Panc1 (cell line): ENCODE data around the gene SLC34A1.

Source experiments
- CTCF ChIP-seq: fragments of 450-650 bp; IDR thresholded peaks from 2 replicates; pipeline ENCODE4 v1.5.1; 2017; ENCODE audit warnings: mild to moderate bottlenecking
- POLR2AphosphoS5 ChIP-seq: IDR thresholded peaks from 2 replicates; pipeline ENCODE4 v1.6.1; 2012; ENCODE audit warnings: mild to moderate bottlenecking, low read depth, low read length, moderate library complexity
- TF ChIP-seq, protein P1 (sequence below), 2 experiments: IDR thresholded peaks; 2 replicates each; pipeline ENCODE4 v1.6.1; 2011 to 2012; ENCODE audit warnings: low read depth in 2 of 2, control low read depth in 1 of 2, low read length in 1 of 2, mild to moderate bottlenecking in 1 of 2, moderate library complexity in 1 of 2; ENCODE audit not compliant: insufficient read depth in 1 of 2

- no peak for TF ChIP-seq CTCF
- TF ChIP-seq, protein P1, sequence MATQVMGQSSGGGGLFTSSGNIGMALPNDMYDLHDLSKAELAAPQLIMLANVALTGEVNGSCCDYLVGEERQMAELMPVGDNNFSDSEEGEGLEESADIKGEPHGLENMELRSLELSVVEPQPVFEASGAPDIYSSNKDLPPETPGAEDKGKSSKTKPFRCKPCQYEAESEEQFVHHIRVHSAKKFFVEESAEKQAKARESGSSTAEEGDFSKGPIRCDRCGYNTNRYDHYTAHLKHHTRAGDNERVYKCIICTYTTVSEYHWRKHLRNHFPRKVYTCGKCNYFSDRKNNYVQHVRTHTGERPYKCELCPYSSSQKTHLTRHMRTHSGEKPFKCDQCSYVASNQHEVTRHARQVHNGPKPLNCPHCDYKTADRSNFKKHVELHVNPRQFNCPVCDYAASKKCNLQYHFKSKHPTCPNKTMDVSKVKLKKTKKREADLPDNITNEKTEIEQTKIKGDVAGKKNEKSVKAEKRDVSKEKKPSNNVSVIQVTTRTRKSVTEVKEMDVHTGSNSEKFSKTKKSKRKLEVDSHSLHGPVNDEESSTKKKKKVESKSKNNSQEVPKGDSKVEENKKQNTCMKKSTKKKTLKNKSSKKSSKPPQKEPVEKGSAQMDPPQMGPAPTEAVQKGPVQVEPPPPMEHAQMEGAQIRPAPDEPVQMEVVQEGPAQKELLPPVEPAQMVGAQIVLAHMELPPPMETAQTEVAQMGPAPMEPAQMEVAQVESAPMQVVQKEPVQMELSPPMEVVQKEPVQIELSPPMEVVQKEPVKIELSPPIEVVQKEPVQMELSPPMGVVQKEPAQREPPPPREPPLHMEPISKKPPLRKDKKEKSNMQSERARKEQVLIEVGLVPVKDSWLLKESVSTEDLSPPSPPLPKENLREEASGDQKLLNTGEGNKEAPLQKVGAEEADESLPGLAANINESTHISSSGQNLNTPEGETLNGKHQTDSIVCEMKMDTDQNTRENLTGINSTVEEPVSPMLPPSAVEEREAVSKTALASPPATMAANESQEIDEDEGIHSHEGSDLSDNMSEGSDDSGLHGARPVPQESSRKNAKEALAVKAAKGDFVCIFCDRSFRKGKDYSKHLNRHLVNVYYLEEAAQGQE (IDR thresholded peaks at IDR 0.05; ENCODE audit: insufficient read depth in 1 of 2, low read depth in 2 of 2, low read length in 1 of 2): no peak
- peak; percentile 22; the same call in 1 of the 2 replicates for TF ChIP-seq POLR2AphosphoS5
Measured at GRCh38 chr5:177440211-177440989, 56.2 kb downstream of the SLC34A1 start.
